Measurements from ENCODE around the gene VTCN1. TPM values are rescaled to one million over a fixed set of nuclear protein-coding genes. Genes with fewer than 3 reads are reported as not detected.

The VTCN1 gene
- total RNA-seq, 2 experiments from 2014 or later = not detected

GRCh38 chr1:117143871-117144270, 66.9 kb downstream of the VTCN1 start:
- CTCF ChIA-PET = no interaction called here
- H3K4me1 Mint-ChIP-seq = no peaks in the 10 kb centered on the region
- POLR2A ChIA-PET = no interaction called here

GRCh38 chr1:117143172-117143571, 67.6 kb downstream of the VTCN1 start:
- H3K4me1 Mint-ChIP-seq = no peaks in the 10 kb centered on the region
- H3K9me3 Mint-ChIP-seq = no peaks in the 10 kb centered on the region
- H3K4me3 Mint-ChIP-seq = no peak overlapping the region
- DNase-seq = no peak
- CTCF ChIA-PET = no interaction called here
- H3K27me3 Mint-ChIP-seq = peaks cover 12% of the 10 kb centered on the region
- POLR2A ChIA-PET = no interaction called here
- no peaks in the 10 kb centered on the region for H3K36me3 Mint-ChIP-seq (ENCODE audit: low read depth)
- no peak overlapping the region for H3K27ac Mint-ChIP-seq

More at GRCh38 chr1:117143871-117144270, 66.9 kb downstream of the VTCN1 start:
- Mint-ChIP-seq H3K27ac (no peak overlapping the region), H3K27me3 (peaks cover 12% of the 10 kb centered on the region), H3K9me3 (no peaks in the 10 kb centered on the region), H3K36me3 (ENCODE audit: low read depth) (no peaks in the 10 kb centered on the region), H3K4me3 (no peak overlapping the region)
- no peak for DNase-seq

DNA sequence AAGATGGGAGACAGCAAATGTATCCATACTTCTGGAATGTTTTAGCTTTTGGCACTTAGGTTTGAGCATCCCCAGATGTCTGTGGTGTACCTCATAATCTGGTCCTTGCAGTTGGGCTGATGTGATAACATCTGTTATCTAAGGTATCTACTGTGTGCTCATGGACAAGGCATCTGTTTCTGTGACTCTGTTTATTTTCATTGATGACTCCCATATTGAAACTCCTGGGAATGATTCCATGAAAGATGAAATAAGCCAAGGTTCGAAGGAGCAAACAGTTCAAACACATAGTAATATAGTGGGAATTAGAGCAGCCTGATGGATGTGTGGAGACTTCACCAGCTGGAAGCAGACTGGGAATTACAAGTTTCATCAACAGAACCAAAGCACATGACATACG, 68.5 kb downstream of the VTCN1 start:
- no peaks in the 10 kb centered on the region for H3K4me1 Mint-ChIP-seq
- DNase-seq = no peak
- CTCF ChIA-PET = no interaction called here

DNA sequence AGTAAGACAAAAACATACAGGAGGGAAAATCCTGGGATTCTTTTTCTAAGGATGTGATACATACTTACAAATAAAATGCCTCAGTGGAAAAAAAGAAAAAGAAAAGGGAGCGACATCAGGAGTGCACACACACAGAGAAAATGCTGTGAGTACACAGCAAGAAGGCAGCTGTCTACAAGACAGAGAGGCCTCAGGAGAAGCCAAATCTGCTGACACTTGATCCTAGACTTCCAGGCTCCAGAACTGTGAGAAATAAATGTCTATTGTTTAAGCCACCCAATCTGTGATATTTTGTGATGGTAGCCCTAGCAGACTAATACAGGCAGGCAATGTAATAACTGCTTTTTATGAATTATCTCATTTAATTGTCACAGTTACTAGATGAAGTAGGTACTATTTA, 72.2 kb downstream of the VTCN1 start:
- no peaks in the 10 kb centered on the region for H3K9me3 Mint-ChIP-seq
- H3K27me3 Mint-ChIP-seq = peaks cover 8% of the 10 kb centered on the region
- ChIA-PET CTCF (no interaction called here), POLR2A (no interaction called here)
- no peaks in the 10 kb centered on the region for H3K4me1 Mint-ChIP-seq
- H3K4me3 Mint-ChIP-seq = no peak overlapping the region
- DNase-seq = no peak
- H3K36me3 Mint-ChIP-seq (ENCODE audit: low read depth) = no peaks in the 10 kb centered on the region
- no peak overlapping the region for H3K27ac Mint-ChIP-seq

More for the DNA sequence above, 68.5 kb downstream of the VTCN1 start:
- Mint-ChIP-seq H3K9me3 (no peaks in the 10 kb centered on the region), H3K4me3 (no peak overlapping the region), H3K36me3 (ENCODE audit: low read depth) (no peaks in the 10 kb centered on the region), H3K27me3 (peaks cover 10% of the 10 kb centered on the region), H3K27ac (no peak overlapping the region)
- POLR2A ChIA-PET = no interaction called here

DNA sequence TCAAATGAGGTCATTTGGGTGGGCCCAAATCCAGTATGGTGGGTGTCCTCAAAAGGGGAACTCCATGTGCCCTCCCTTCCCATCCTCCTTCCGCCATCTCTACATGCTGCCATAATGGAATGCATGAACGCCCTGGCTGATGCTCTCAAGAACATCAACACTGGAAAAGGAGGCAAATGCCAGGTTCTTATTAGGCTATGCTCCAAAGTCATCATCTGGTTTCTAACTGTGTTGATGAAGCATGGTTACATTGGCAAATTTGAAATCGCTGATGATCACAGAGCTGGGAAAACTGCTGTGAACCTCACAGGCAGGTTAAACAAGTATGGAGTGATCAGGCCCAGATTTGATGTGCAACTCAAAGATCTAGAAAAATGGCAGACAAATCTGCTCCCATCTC, 72.6 kb downstream of the VTCN1 start:
- Mint-ChIP-seq H3K9me3 (no peaks in the 10 kb centered on the region), H3K4me1 (no peaks in the 10 kb centered on the region), H3K36me3 (ENCODE audit: low read depth) (no peaks in the 10 kb centered on the region), H3K27me3 (peaks cover 8% of the 10 kb centered on the region), H3K4me3 (no peak overlapping the region), H3K27ac (no peak overlapping the region)
- ChIA-PET CTCF (interaction anchor here (0.7 kb wide), 1 partner anchor 9 kb away, joined by 4 read pairs; no protein-coding TSS in a partner anchor), POLR2A (no interaction called here)
- DNase-seq = no peak

DNA sequence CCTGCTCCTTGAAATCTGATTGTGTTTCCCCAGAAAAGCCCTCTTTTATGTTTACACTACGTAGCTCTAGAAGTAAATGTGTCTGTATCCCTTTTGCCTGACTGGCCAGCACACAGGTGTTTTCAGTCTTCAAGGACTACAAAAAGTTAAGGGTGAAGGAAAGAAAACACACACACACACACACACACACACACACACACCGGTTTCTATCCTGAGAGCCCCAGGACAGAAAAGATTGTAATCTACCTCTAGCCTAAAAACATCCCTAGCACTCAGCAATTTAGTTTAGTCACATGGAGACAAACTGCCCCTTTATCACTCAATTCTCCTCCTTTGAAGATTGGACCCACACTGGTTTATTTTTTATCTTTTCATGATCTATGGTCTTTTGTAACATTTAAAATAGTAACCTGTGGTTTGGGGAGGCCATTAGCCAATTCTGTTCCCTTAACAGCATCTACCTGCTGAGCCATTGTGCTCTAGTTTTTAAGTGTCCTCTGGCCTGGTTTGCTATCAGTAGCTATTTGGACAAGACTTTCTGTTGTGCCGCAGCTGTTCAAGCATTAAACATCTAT, 73.4 kb downstream of the VTCN1 start:
- Mint-ChIP-seq H3K27ac (no peak overlapping the region), H3K9me3 (no peaks in the 10 kb centered on the region), H3K36me3 (ENCODE audit: low read depth) (no peaks in the 10 kb centered on the region), H3K27me3 (peaks cover 8% of the 10 kb centered on the region), H3K4me3 (no peak overlapping the region), H3K4me1 (no peaks in the 10 kb centered on the region)
- CTCF ChIA-PET = interaction anchor here (0.7 to 1.1 kb wide), 2 partner anchors 9 to 412 kb away, joined by 3 to 4 read pairs; no protein-coding TSS in a partner anchor
- POLR2A ChIA-PET = no interaction called here
- DNase-seq = no peak

DNA sequence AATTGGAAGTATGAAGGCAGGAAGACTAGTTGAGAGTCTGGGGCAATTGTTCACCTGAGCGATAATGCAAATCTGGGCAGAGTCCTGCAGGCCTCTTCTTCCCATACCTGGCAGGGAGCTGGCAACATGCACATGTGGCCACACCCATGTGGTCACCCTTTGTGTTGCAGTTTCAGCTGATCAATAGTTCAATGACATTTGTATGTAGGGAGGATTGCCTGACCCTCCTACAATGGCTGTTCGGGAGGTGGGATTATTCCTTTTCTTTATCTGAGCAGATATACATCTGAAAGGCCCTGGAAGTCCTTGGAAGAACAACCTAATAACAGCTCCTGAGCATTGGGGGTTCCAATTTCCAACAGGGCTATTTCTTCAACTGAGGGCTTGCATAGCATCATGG, 74.0 kb downstream of the VTCN1 start:
- DNase-seq = no peak
- ChIA-PET POLR2A (no interaction called here), CTCF (interaction anchor here (1.1 kb wide), 1 partner anchor 412 kb away, joined by 3 read pairs; no protein-coding TSS in a partner anchor)
- no peaks in the 10 kb centered on the region for H3K9me3 Mint-ChIP-seq
- peaks cover 10% of the 10 kb centered on the region for H3K27me3 Mint-ChIP-seq
- H3K4me1 Mint-ChIP-seq = no peaks in the 10 kb centered on the region
- H3K4me3 Mint-ChIP-seq = no peak overlapping the region
- H3K27ac Mint-ChIP-seq = no peak overlapping the region
- no peaks in the 10 kb centered on the region for H3K36me3 Mint-ChIP-seq (ENCODE audit: low read depth)

- CTCF ChIA-PET = no interaction called here
- POLR2A ChIA-PET = no interaction called here
- no peaks in the 10 kb centered on the region for H3K9me3 Mint-ChIP-seq
- H3K36me3 Mint-ChIP-seq (ENCODE audit: low read depth) = no peaks in the 10 kb centered on the region
- no peak for DNase-seq
- H3K4me3 Mint-ChIP-seq = no peak overlapping the region
- H3K27ac Mint-ChIP-seq = no peak overlapping the region
- H3K27me3 Mint-ChIP-seq = peaks cover 10% of the 10 kb centered on the region
- H3K4me1 Mint-ChIP-seq = no peaks in the 10 kb centered on the region
Observed at GRCh38 chr1:117135329-117135728, 75.4 kb downstream of the VTCN1 start.

DNA sequence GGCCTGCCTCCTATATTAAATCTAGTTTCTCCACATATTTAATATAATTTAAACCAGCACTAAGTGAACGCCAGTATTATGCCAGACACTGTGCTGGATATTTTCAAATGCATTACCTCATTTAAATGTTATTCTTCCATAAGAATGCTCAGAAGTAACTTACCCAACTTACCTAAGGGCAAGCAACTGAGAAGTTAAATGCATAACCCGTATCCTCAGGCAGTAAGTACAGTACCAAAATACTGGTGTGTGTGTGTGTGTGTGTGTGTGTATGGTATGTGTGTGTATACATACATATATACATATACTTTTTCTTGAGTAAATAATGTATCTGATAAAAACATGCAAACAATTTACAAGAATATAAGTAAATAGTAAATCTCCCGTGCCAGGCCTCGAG, 80.2 kb downstream of the VTCN1 start:
- DNase-seq = no peak
- Mint-ChIP-seq H3K4me3 (no peak overlapping the region), H3K27me3 (peaks cover 25% of the 10 kb centered on the region), H3K9me3 (no peaks in the 10 kb centered on the region), H3K36me3 (ENCODE audit: low read depth) (no peaks in the 10 kb centered on the region), H3K27ac (no peak overlapping the region), H3K4me1 (no peaks in the 10 kb centered on the region)
- CTCF ChIA-PET = no interaction called here
- POLR2A ChIA-PET = no interaction called here

- POLR2A ChIA-PET = interaction anchor here (1.0 to 1.4 kb wide), 5 partner anchors 57 to 554 kb away, joined by 3 read pairs; partner anchors contain the start of gene TTF2
- no peaks in the 10 kb centered on the region for H3K36me3 Mint-ChIP-seq (ENCODE audit: low read depth)
Observed at GRCh38 chr1:117128323-117129079, 82.2 kb downstream of the VTCN1 start.

GRCh38 chr1:117127795-117128194, 82.9 kb downstream of the VTCN1 start:
- no peak overlapping the region for H3K4me3 Mint-ChIP-seq
- H3K36me3 Mint-ChIP-seq (ENCODE audit: low read depth) = no peaks in the 10 kb centered on the region
- H3K27ac Mint-ChIP-seq = no peak overlapping the region
- no peaks in the 10 kb centered on the region for H3K4me1 Mint-ChIP-seq
- peaks cover 21% of the 10 kb centered on the region for H3K27me3 Mint-ChIP-seq
- H3K9me3 Mint-ChIP-seq = no peaks in the 10 kb centered on the region
- POLR2A ChIA-PET = no interaction called here
- CTCF ChIA-PET = interaction anchor here (0.6 to 2.7 kb wide), 5 partner anchors 7 to 532 kb away, joined by 3 to 39 read pairs (median 4); no protein-coding TSS in a partner anchor
- DNase-seq = no peak

More at GRCh38 chr1:117128323-117129079, 82.2 kb downstream of the VTCN1 start:
- CTCF ChIA-PET = interaction anchor here (0.7 to 2.7 kb wide), 20 partner anchors 8 to 630 kb away, joined by 3 to 39 read pairs (median 3); no protein-coding TSS in a partner anchor
- H3K27ac Mint-ChIP-seq = no peak overlapping the region
- H3K4me3 Mint-ChIP-seq = no peak overlapping the region
- no peak for DNase-seq
- no peaks in the 10 kb centered on the region for H3K9me3 Mint-ChIP-seq
- H3K4me1 Mint-ChIP-seq = no peaks in the 10 kb centered on the region
- H3K27me3 Mint-ChIP-seq = peaks cover 17% of the 10 kb centered on the region

- no peaks in the 10 kb centered on the region for H3K9me3 Mint-ChIP-seq
- no peaks in the 10 kb centered on the region for H3K36me3 Mint-ChIP-seq (ENCODE audit: low read depth)
- no peak overlapping the region for H3K27ac Mint-ChIP-seq
- ChIA-PET CTCF (no interaction called here), POLR2A (interaction anchor here (0.6 kb wide), 1 partner anchor 823 kb away, joined by 3 read pairs; no protein-coding TSS in a partner anchor)
- no peak overlapping the region for H3K4me3 Mint-ChIP-seq
- H3K27me3 Mint-ChIP-seq = peaks cover 26% of the 10 kb centered on the region
- DNase-seq = no peak
- H3K4me1 Mint-ChIP-seq = peaks cover 3% of the 10 kb centered on the region
Observed at GRCh38 chr1:117124661-117125060, 86.1 kb downstream of the VTCN1 start.

- H3K9me3 Mint-ChIP-seq = no peaks in the 10 kb centered on the region
- peaks cover 3% of the 10 kb centered on the region for H3K4me1 Mint-ChIP-seq
- H3K4me3 Mint-ChIP-seq = no peak overlapping the region
- H3K27me3 Mint-ChIP-seq = peaks cover 22% of the 10 kb centered on the region
- CTCF ChIA-PET = interaction anchor here (1.4 to 1.5 kb wide), 2 partner anchors 9 to 55 kb away, joined by 4 read pairs; no protein-coding TSS in a partner anchor
- no peak overlapping the region for H3K27ac Mint-ChIP-seq
- POLR2A ChIA-PET = no interaction called here
- DNase-seq = no peak
- no peaks in the 10 kb centered on the region for H3K36me3 Mint-ChIP-seq (ENCODE audit: low read depth)
Observed at GRCh38 chr1:117123274-117123673, 87.5 kb downstream of the VTCN1 start.

Data from activated CD4-positive, alpha-beta memory T cell treated with anti-CD3 and anti-CD28 coated beads, Interleukin-2, amount 10 ng/mL, durations not matched to agents 7 days and 5 days (primary cell).